Measurements from ENCODE around the gene ABCA8. TPM values are rescaled to one million over a fixed set of nuclear protein-coding genes. Genes with fewer than 3 reads are reported as not detected.

Gene ABCA8
- total RNA-seq, 1 donor from 2014 or later: 34.1 TPM

DNA sequence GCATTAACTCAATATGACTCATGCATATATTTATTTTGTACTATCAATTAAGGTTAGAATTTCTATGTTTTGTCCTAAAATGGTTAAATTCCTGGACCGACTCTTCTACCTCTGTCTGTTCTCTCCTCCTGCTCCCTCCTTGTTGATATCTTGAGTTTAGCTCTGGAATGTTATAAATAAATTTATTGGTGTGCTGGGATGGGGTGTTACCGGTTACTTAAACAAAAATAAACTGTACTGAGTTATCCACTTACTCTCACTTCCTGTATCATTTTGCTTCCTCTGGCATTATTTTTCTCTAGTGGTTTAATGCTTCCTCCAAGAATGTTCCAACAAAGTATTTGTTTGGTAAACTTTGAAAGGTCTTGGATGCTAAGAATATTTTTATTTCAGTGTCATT lies 120.1 kb downstream of the ABCA8 start:
- Mint-ChIP-seq H3K27ac (ENCODE audit: unreplicated experiment) (peak overlapping the region; percentile 40), H3K4me1 (ENCODE audit: unreplicated experiment) (peaks cover 11% of the 10 kb centered on the region), H3K36me3 (ENCODE audit: unreplicated experiment) (no peaks in the 10 kb centered on the region), H3K27me3 (ENCODE audit: unreplicated experiment) (peaks cover 3% of the 10 kb centered on the region), H3K9me3 (ENCODE audit: unreplicated experiment) (peaks cover 9% of the 10 kb centered on the region), H3K4me3 (ENCODE audit: unreplicated experiment) (no peak overlapping the region)
- DNase-seq (ENCODE audit: extremely low spot score, unreplicated experiment): no peak
- TF ChIP-seq, protein P1, sequence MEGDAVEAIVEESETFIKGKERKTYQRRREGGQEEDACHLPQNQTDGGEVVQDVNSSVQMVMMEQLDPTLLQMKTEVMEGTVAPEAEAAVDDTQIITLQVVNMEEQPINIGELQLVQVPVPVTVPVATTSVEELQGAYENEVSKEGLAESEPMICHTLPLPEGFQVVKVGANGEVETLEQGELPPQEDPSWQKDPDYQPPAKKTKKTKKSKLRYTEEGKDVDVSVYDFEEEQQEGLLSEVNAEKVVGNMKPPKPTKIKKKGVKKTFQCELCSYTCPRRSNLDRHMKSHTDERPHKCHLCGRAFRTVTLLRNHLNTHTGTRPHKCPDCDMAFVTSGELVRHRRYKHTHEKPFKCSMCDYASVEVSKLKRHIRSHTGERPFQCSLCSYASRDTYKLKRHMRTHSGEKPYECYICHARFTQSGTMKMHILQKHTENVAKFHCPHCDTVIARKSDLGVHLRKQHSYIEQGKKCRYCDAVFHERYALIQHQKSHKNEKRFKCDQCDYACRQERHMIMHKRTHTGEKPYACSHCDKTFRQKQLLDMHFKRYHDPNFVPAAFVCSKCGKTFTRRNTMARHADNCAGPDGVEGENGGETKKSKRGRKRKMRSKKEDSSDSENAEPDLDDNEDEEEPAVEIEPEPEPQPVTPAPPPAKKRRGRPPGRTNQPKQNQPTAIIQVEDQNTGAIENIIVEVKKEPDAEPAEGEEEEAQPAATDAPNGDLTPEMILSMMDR (IDR thresholded peaks at IDR 0.05): no peak

DNA sequence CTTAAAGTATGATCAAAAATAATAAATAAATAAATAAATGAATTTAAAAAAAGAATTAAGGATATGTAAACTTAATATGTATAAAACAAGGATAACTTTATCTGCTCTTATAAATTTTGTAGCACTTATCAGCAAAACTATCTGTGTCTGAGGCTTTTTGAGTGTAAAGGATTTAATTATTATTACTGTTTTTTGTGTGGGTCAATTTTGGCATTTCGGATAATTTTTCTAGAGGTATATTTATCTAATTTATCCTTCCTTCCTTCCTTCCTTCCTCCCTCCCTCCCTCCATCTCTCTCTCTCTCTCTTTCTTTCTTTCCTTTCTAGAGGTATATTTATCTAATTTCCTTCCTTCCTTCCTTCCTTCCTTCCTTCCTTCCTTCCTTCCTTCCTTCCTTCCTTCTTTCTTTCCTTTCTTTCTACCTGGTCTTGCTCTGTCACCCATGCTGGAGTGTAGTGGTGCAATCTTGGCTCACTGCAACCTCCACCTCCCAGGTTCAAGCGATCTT lies 120.8 kb downstream of the ABCA8 start:
- DNase-seq (ENCODE audit: extremely low spot score, unreplicated experiment): no peak
- Mint-ChIP-seq H3K27ac (ENCODE audit: unreplicated experiment) (no peak overlapping the region), H3K4me3 (ENCODE audit: unreplicated experiment) (no peak overlapping the region), H3K36me3 (ENCODE audit: unreplicated experiment) (no peaks in the 10 kb centered on the region), H3K9me3 (ENCODE audit: unreplicated experiment) (peaks cover 9% of the 10 kb centered on the region), H3K27me3 (ENCODE audit: unreplicated experiment) (peaks cover 3% of the 10 kb centered on the region), H3K4me1 (ENCODE audit: unreplicated experiment) (peaks cover 11% of the 10 kb centered on the region)
- TF ChIP-seq, protein P1 (IDR thresholded peaks at IDR 0.05): no peak

DNA sequence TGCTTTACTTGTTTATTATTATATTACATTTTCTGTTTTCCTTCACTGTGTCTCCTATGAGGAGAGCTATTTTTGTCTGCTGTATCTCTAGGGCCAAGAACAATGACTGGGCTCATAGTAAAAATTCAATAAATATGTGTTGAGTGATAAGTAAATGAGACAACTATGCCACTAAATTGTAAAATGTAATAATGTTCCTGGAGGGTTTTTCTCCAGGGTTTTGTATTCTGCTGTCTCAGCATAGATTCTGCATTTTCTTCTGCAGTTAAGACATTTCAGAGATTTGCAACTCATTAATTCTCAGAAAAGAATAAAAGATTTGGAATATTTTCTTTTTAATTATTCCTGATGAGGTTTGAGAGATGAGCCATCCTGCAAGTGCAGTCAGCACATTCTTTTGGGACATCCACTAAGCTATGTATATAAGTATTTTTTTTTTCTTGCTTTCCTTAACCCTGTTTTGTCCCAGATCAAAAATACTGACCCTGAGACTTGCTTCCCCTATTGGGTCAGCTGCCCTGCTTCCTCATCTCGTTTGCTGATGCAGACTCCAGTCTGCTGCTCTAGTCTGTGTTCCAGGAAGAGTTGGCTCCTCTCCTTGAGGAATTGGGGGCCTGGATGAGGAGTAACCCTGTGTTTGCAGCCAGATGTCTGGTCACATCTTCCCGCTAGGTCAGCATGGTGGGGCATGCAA lies 122.9 kb downstream of the ABCA8 start:
- DNase-seq (ENCODE audit: extremely low spot score, unreplicated experiment): no peak
- Mint-ChIP-seq H3K4me3 (ENCODE audit: unreplicated experiment) (no peak overlapping the region), H3K36me3 (ENCODE audit: unreplicated experiment) (no peaks in the 10 kb centered on the region), H3K4me1 (ENCODE audit: unreplicated experiment) (peaks cover 11% of the 10 kb centered on the region), H3K27ac (ENCODE audit: unreplicated experiment) (no peak overlapping the region), H3K27me3 (ENCODE audit: unreplicated experiment) (peaks cover 3% of the 10 kb centered on the region), H3K9me3 (ENCODE audit: unreplicated experiment) (peaks cover 9% of the 10 kb centered on the region)
- TF ChIP-seq, protein P1 (IDR thresholded peaks at IDR 0.05): no peak

DNA sequence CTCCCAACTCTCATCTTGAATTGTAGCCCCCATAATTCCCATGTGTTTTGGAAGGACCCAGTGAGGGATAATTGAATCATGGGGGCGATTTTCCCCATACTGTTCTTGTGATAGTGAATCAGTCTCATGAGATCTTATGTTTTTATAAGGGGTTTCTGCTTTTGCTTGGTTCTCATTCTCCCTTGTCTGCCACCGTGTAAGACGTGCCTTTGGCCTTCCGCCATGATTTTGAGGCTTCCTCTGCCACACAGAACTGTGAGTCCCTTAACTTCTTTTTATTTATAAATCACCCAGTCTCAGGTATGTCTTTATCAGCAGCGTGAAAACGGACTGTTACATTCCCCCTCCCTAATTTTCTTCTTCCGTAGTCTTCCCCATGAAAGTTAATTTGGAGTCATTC lies 124.0 kb downstream of the ABCA8 start:
- peaks cover 9% of the 10 kb centered on the region for H3K9me3 Mint-ChIP-seq (ENCODE audit: unreplicated experiment)
- H3K27ac Mint-ChIP-seq (ENCODE audit: unreplicated experiment): no peak overlapping the region
- peaks cover 3% of the 10 kb centered on the region for H3K27me3 Mint-ChIP-seq (ENCODE audit: unreplicated experiment)
- H3K36me3 Mint-ChIP-seq (ENCODE audit: unreplicated experiment): no peaks in the 10 kb centered on the region
- peaks cover 11% of the 10 kb centered on the region for H3K4me1 Mint-ChIP-seq (ENCODE audit: unreplicated experiment)
- H3K4me3 Mint-ChIP-seq (ENCODE audit: unreplicated experiment): no peak overlapping the region
- DNase-seq (ENCODE audit: extremely low spot score, unreplicated experiment): no peak
- TF ChIP-seq, protein P1 (IDR thresholded peaks at IDR 0.05): no peak

DNA sequence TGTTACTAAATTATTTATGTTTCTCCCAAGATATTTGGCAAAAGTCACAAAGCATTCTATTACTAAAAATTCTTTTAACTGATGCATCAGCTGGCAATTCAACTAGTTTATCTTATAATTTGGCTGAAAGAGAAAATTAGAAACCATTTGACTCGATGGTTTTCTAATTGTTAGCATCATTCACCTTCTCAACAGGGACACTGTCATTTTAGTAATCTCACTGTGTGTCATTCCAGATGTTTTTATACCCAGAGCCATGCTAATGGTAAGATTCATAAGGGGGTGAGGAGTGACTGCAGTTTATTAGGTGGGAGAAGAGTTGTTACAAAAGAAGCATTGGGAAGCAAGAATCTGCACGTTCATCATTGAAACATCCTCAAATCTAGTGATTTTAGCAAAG lies 124.9 kb downstream of the ABCA8 start:
- Mint-ChIP-seq H3K27ac (ENCODE audit: unreplicated experiment) (no peak overlapping the region), H3K4me1 (ENCODE audit: unreplicated experiment) (peaks cover 8% of the 10 kb centered on the region), H3K27me3 (ENCODE audit: unreplicated experiment) (peaks cover 3% of the 10 kb centered on the region), H3K9me3 (ENCODE audit: unreplicated experiment) (peaks cover 9% of the 10 kb centered on the region), H3K4me3 (ENCODE audit: unreplicated experiment) (no peak overlapping the region), H3K36me3 (ENCODE audit: unreplicated experiment) (no peaks in the 10 kb centered on the region)
- DNase-seq (ENCODE audit: extremely low spot score, unreplicated experiment): no peak
- TF ChIP-seq, protein P1 (IDR thresholded peaks at IDR 0.05): no peak

Data from osteocyte (in vitro differentiated cells).